Endothelial cell of umbilical vein (primary cell): ENCODE data around the gene GRID2IP.
A peak's percentile ranks its signal among the peaks of the same experiment; 100 is the strongest.

ENCODE experiments used
- CTCF ChIP-seq, 2 donors: IDR thresholded peaks; 1 replicate in 1 of 2; 2 replicates in 1 of 2; pipeline ENCODE4 v1.5.1; 2011; ENCODE audit warnings: low read length in 2 of 2, mild to moderate bottlenecking in 2 of 2, moderate library complexity in 2 of 2, control low read depth in 1 of 2, inconsistent platforms in 1 of 2, low read depth in 1 of 2; ENCODE audit not compliant: insufficient read depth in 1 of 2; ENCODE audit errors: extremely low read depth in 1 of 2
- EZH2 ChIP-seq: IDR thresholded peaks from 2 replicates; pipeline ENCODE4 v1.6.1; 2012; ENCODE audit warnings: borderline replicate concordance, low read depth, mild to moderate bottlenecking, moderate library complexity, low read length, inconsistent platforms; ENCODE audit not compliant: severe bottlenecking
- FOS ChIP-seq: IDR thresholded peaks from 2 replicates; pipeline ENCODE4 v1.6.1; 2011; ENCODE audit warnings: mild to moderate bottlenecking, low read length, moderate library complexity, borderline replicate concordance; ENCODE audit not compliant: insufficient read depth
- GATA2 ChIP-seq: IDR thresholded peaks from 2 replicates; pipeline ENCODE4 v1.7.0; 2011; ENCODE audit warnings: low read depth, mild to moderate bottlenecking, moderate library complexity, mixed read lengths, low read length; ENCODE audit not compliant: insufficient read length, insufficient read depth
- JUN ChIP-seq: IDR thresholded peaks from 2 replicates; pipeline ENCODE4 v1.6.1; 2011; ENCODE audit warnings: borderline replicate concordance, low read depth; ENCODE audit not compliant: insufficient read length, insufficient read depth
- POLR2A ChIP-seq: IDR thresholded peaks from 2 replicates; pipeline ENCODE4 v1.6.1; 2012; ENCODE audit warnings: low read depth, mild to moderate bottlenecking, control low read depth, low read length
- TF ChIP-seq, protein P1 (sequence below): IDR thresholded peaks from 2 replicates; pipeline ENCODE4 v1.6.1; 2011; ENCODE audit not compliant: insufficient read depth, insufficient read length

GRCh38 chr7:6553448-6554044 is 2.3 kb upstream of the GRID2IP start:
- no peak for TF ChIP-seq JUN
- peak in 1 of 2 donors; percentile 13 for TF ChIP-seq CTCF (IDR thresholded peaks at IDR 0.05; ENCODE audit: extremely low read depth in 1 of 2, insufficient read depth in 1 of 2, low read depth in 1 of 2, low read length in 2 of 2)
- TF ChIP-seq EZH2: no peak
- TF ChIP-seq, protein P1, sequence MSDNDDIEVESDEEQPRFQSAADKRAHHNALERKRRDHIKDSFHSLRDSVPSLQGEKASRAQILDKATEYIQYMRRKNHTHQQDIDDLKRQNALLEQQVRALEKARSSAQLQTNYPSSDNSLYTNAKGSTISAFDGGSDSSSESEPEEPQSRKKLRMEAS: no peak
- no peak for TF ChIP-seq FOS
- TF ChIP-seq POLR2A: no peak
- TF ChIP-seq GATA2: no peak
